ENCODE results near the gene CDNF.

DNA sequence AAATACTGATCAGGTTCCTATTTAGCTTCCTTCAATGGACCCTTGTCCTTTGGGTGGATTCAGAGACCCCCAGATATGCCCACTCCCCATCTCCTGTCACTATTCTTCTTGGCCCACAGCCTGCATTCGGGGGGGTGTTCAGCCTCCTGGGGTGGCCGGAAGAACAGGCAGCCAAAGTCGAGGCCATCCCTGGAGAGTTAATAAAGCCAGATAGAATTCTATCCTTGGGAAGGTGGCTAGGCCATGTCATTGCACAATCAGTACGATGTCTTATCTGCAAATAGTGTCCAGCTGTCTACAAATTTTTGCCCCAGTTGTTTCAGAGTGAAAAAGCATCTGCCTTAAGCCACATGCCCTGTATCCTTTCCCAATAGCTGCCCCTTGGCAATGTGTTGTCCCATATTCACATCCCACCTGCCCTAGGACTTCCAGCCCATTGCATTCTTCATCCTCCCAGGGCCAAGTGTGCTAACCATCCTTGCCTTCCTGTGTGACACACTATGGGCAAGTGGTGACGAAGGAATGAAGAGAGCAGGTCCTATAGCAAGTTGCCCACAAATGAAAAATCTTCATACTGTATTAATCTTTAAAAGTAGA lies 53.3 kb downstream of the CDNF start:
- TF ChIP-seq POLR2A (IDR thresholded peaks at IDR 0.05) (no peak), POLR2AphosphoS5 (IDR thresholded peaks at IDR 0.05) (no peak), EP300 (IDR thresholded peaks at IDR 0.05) (no peak)
- TF ChIP-seq, protein P1, sequence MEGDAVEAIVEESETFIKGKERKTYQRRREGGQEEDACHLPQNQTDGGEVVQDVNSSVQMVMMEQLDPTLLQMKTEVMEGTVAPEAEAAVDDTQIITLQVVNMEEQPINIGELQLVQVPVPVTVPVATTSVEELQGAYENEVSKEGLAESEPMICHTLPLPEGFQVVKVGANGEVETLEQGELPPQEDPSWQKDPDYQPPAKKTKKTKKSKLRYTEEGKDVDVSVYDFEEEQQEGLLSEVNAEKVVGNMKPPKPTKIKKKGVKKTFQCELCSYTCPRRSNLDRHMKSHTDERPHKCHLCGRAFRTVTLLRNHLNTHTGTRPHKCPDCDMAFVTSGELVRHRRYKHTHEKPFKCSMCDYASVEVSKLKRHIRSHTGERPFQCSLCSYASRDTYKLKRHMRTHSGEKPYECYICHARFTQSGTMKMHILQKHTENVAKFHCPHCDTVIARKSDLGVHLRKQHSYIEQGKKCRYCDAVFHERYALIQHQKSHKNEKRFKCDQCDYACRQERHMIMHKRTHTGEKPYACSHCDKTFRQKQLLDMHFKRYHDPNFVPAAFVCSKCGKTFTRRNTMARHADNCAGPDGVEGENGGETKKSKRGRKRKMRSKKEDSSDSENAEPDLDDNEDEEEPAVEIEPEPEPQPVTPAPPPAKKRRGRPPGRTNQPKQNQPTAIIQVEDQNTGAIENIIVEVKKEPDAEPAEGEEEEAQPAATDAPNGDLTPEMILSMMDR (IDR thresholded peaks at IDR 0.05): no peak
